ENCODE results near the gene RNGTT. TPM values are rescaled to one million over a fixed set of nuclear protein-coding genes. Genes with fewer than 3 reads are reported as not detected.

The RNGTT gene
- total and polyA plus RNA-seq, 12 donors: 3.1 to 10.9 (median 8.6) TPM

- ATAC-seq (no peak), DNase-seq (no peak)
- Histone ChIP-seq H3K36me3 (no peaks in the 10 kb centered on the region), H3K27me3 (peaks cover 0 to 6% (median 0%) of the 10 kb centered on the region in 7 donors), H3K4me3 (no peak overlapping the region), H3K9me3 (no peaks in the 10 kb centered on the region), H3K4me1 (no peaks in the 10 kb centered on the region), H3K27ac (no peak overlapping the region)
- WGBS, 2 donors: 53 to 59% methylated on average over 3 of the region's 3 CpGs
- TF ChIP-seq, protein P1, sequence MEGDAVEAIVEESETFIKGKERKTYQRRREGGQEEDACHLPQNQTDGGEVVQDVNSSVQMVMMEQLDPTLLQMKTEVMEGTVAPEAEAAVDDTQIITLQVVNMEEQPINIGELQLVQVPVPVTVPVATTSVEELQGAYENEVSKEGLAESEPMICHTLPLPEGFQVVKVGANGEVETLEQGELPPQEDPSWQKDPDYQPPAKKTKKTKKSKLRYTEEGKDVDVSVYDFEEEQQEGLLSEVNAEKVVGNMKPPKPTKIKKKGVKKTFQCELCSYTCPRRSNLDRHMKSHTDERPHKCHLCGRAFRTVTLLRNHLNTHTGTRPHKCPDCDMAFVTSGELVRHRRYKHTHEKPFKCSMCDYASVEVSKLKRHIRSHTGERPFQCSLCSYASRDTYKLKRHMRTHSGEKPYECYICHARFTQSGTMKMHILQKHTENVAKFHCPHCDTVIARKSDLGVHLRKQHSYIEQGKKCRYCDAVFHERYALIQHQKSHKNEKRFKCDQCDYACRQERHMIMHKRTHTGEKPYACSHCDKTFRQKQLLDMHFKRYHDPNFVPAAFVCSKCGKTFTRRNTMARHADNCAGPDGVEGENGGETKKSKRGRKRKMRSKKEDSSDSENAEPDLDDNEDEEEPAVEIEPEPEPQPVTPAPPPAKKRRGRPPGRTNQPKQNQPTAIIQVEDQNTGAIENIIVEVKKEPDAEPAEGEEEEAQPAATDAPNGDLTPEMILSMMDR (IDR thresholded peaks at IDR 0.05): no peak
- intact Hi-C loops (cut with DNase I): no loop called here
Observed at GRCh38 chr6:88605271-88605670, 358.1 kb downstream of the RNGTT start.

- intact Hi-C loops (cut with DNase I): no loop called here
- Histone ChIP-seq H3K36me3 (no peaks in the 10 kb centered on the region), H3K4me1 (no peaks in the 10 kb centered on the region), H3K27me3 (peaks cover 0 to 6% (median 0%) of the 10 kb centered on the region in 7 donors), H3K9me3 (no peaks in the 10 kb centered on the region), H3K4me3 (no peak overlapping the region), H3K27ac (no peak overlapping the region)
- DNase-seq: no peak
- ATAC-seq: no peak
- 74 to 77% methylated on average over 6 of the region's 6 CpGs for WGBS, 2 donors
- TF ChIP-seq, protein P1 (IDR thresholded peaks at IDR 0.05): no peak
Observed at GRCh38 chr6:88599571-88599970, 363.8 kb downstream of the RNGTT start.

DNA sequence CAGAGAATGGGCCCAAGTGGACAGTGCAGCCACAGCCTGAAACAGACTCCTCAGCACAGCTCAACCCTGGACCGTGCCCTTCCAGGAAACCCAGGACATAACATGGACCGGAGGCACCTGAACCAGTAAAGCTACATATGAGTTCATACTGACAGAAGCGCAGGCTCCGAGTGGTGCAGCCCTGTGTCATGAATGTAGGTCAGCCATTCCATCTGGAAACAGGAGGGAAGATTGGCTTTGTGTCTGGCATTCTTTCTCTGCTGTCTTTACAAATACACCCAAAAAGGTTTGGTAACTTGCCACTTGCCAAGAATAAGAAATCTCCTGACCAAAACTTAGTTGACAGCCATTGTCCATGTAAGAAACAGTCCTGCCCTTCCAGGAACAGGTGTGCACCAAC, 366.6 kb downstream of the RNGTT start:
- Histone ChIP-seq H3K27me3 (no peaks in the 10 kb centered on the region), H3K9me3 (no peaks in the 10 kb centered on the region), H3K4me3 (no peak overlapping the region), H3K4me1 (no peaks in the 10 kb centered on the region), H3K27ac (no peak overlapping the region), H3K36me3 (no peaks in the 10 kb centered on the region)
- intact Hi-C loops (cut with DNase I): no loop called here
- TF ChIP-seq, protein P1 (IDR thresholded peaks at IDR 0.05): no peak
- WGBS, 2 donors: 80 to 88% methylated on average over 4 of the region's 4 CpGs
- no peak for ATAC-seq
- no peak for DNase-seq

DNA sequence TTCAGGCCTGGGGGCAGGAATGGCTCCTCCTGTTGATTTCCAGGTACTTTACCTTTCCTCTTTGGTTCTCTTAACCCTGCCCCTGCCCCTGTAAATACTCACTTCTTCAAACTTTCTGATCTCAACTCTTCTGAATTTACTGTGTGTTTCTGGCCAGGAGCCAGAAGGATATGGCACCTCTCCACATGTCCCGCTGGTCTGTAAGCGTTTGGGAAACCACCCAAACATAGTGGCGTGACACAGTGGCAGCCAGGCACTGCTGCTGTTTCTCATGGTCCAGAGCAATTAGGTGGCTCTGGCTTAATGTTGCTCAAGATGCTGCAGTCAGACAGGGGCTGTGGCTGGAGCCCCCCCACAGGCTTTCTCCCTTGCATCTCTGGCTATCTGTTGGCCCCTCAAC, 374.5 kb downstream of the RNGTT start:
- WGBS, 2 donors: 50 to 51% methylated on average over 3 of the region's 3 CpGs

More for the DNA sequence above, 374.5 kb downstream of the RNGTT start:
- intact Hi-C loops (cut with DNase I): no loop called here
- Histone ChIP-seq H3K9me3 (no peaks in the 10 kb centered on the region), H3K4me3 (no peak overlapping the region), H3K36me3 (no peaks in the 10 kb centered on the region), H3K27ac (no peak overlapping the region), H3K4me1 (peaks cover 0 to 3% (median 0%) of the 10 kb centered on the region in 9 donors), H3K27me3 (peaks cover 0 to 14% (median 0%) of the 10 kb centered on the region in 7 donors)
- DNase-seq (no peak), ATAC-seq (no peak)
- TF ChIP-seq, protein P1 (IDR thresholded peaks at IDR 0.05): no peak

Measured in heart right ventricle (tissue), 16 donors.